NCI-H146 (cell line): ENCODE measurements around the gene LRRC25.

Source experiments
- DNase-seq: peaks from one replicate; lab custom pipeline; 2025; lab: John Stamatoyannopoulos, UW

LRRC25 gene

GRCh38 chr19:18345296-18345695 lies 52.1 kb downstream of the LRRC25 start:
- no peak for DNase-seq

- no peak for DNase-seq
Observed at GRCh38 chr19:18344582-18344950, 52.9 kb downstream of the LRRC25 start.

- no peak for DNase-seq
Observed at GRCh38 chr19:18342090-18342632, 55.3 kb downstream of the LRRC25 start.
